Fibroblast of mammary gland (primary cell): ENCODE data around the gene DGKB.
A peak's percentile ranks its signal among the peaks of the same experiment; 100 is the strongest.

Source experiments
- DNase-seq: peaks from one replicate; pipeline ENCODE4 v3.0.0-alpha.2; 2010; ENCODE audit warnings: low read depth
- H3K4me3 ChIP-seq: 2 replicates; pipeline ENCODE4 v1.5.1; 2011; ENCODE audit warnings: low read depth, mild to moderate bottlenecking, low read length, moderate library complexity; ENCODE audit not compliant: control insufficient read depth
- CTCF ChIP-seq: conservative IDR thresholded peaks from 2 replicates; pipeline ENCODE4 v1.5.1; 2011; ENCODE audit warnings: low read depth, low read length, inconsistent platforms; ENCODE audit not compliant: control insufficient read depth, insufficient read depth

Gene DGKB

GRCh38 chr7:14218338-14218737 is 684.2 kb downstream of the DGKB start:
- DNase-seq: no peak

GRCh38 chr7:14209896-14210484 is 692.6 kb downstream of the DGKB start:
- no peak for TF ChIP-seq CTCF
- H3K4me3 ChIP-seq: no peak overlapping the region
- no peak for DNase-seq

More at GRCh38 chr7:14218338-14218737, 684.2 kb downstream of the DGKB start:
- TF ChIP-seq CTCF: no peak
- H3K4me3 ChIP-seq: no peak overlapping the region

GRCh38 chr7:14207711-14208110 is 694.8 kb downstream of the DGKB start:
- no peak overlapping the region for H3K4me3 ChIP-seq
- TF ChIP-seq CTCF: no peak
- DNase-seq: no peak

- TF ChIP-seq CTCF: no peak
- no peak overlapping the region for H3K4me3 ChIP-seq
Observed at GRCh38 chr7:14207138-14207537, 695.4 kb downstream of the DGKB start.

GRCh38 chr7:14206121-14206520 is 696.4 kb downstream of the DGKB start:
- no peak for DNase-seq
- no peak for TF ChIP-seq CTCF
- no peak overlapping the region for H3K4me3 ChIP-seq

More at GRCh38 chr7:14207138-14207537, 695.4 kb downstream of the DGKB start:
- peak; percentile 41 for DNase-seq

GRCh38 chr7:14201353-14201752 is 701.2 kb downstream of the DGKB start:
- no peak for DNase-seq
- no peak for TF ChIP-seq CTCF
- H3K4me3 ChIP-seq: no peak overlapping the region

- no peak for TF ChIP-seq CTCF
- DNase-seq: no peak
- no peak overlapping the region for H3K4me3 ChIP-seq
Observed at GRCh38 chr7:14199336-14199735, 703.2 kb downstream of the DGKB start.
